GM12891 (cell line): Measurements from ENCODE around the gene PLET1.

ENCODE experiments used
- DNase-seq: peaks from one replicate; pipeline ENCODE4 v3.0.0; 2011; ENCODE audit warnings: low spot score; ENCODE audit not compliant: insufficient read length
- FAIRE-seq: peaks from 2 replicates; lab custom pipeline; 2011; peaks lifted over from hg19 to GRCh38; lab: Jason Lieb, UNC
- PAX5 ChIP-seq: IDR thresholded peaks from 2 replicates; pipeline ENCODE4 v1.6.1; 2011; ENCODE audit warnings: low read length, moderate library complexity, mild to moderate bottlenecking; ENCODE audit not compliant: insufficient read depth, severe bottlenecking
- POLR2A ChIP-seq: IDR thresholded peaks from 2 replicates; pipeline ENCODE4 v1.6.1; 2011; ENCODE audit warnings: low read depth, low read length, control low read depth
- POLR2AphosphoS5 ChIP-seq: IDR thresholded peaks from 2 replicates; pipeline ENCODE4 v1.6.1; 2011; ENCODE audit warnings: low read depth, low read length, control low read depth
- POU2F2 ChIP-seq: IDR thresholded peaks from 2 replicates; pipeline ENCODE4 v1.6.1; 2011; ENCODE audit warnings: low read depth, mild to moderate bottlenecking, control low read depth, low read length, moderate library complexity
- SPI1 ChIP-seq: IDR thresholded peaks from 2 replicates; pipeline ENCODE4 v1.6.1; 2011; ENCODE audit warnings: low read depth, low read length, control low read depth
- TAF1 ChIP-seq: IDR thresholded peaks from 2 replicates; pipeline ENCODE4 v1.6.1; 2011; ENCODE audit warnings: low read depth, low read length, control low read depth

PLET1 gene

DNA sequence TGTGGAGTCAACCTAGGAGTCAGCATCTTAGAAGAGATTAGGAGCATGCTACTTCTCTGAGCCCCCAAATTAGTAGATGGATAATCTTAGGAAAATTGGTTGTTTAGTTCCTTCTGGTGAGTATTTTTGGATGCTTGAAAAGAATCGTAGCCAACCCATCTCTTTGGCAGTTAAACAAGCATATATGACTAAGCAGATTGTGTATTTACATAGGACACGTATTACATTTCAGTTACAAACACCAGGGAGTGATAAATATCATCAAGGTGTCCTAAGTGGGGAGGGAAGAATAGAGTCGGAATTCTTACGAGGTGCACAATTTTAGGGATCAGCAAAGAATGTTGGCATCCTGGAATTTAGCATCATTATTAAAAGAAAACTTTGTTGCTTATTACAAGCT, 13.5 kb downstream of the PLET1 start:
- DNase-seq (no peak), FAIRE-seq (no peak)

DNA sequence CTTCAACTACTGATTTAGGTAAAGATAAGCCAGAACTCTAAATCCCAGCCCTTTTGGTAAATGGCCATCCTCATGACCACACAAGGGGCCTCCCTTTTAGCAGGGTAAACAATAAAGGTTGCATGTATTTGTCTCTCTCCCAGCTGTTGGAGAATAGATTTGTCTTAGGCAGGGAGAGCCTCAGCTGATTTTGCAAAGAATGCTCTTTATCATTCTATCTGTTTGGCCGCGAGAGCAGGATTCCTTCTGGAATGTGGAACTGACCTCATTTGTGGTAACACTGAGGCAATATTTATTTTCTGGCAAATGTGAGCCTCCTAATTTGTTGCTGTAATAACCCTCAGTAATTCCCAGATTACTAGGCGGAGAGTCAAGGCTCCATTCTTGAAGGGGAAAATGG, 19.2 kb downstream of the PLET1 start:
- FAIRE-seq: no peak
- TF ChIP-seq PAX5 (no peak), POU2F2 (no peak), POLR2A (no peak), POLR2AphosphoS5 (no peak), SPI1 (no peak), TAF1 (no peak)
- no peak for DNase-seq

More for the DNA sequence above, 13.5 kb downstream of the PLET1 start:
- no peak for TF ChIP-seq TAF1
- TF ChIP-seq POU2F2: no peak
- TF ChIP-seq POLR2AphosphoS5: no peak
- TF ChIP-seq PAX5: no peak
- TF ChIP-seq POLR2A: no peak
- TF ChIP-seq SPI1: no peak

DNA sequence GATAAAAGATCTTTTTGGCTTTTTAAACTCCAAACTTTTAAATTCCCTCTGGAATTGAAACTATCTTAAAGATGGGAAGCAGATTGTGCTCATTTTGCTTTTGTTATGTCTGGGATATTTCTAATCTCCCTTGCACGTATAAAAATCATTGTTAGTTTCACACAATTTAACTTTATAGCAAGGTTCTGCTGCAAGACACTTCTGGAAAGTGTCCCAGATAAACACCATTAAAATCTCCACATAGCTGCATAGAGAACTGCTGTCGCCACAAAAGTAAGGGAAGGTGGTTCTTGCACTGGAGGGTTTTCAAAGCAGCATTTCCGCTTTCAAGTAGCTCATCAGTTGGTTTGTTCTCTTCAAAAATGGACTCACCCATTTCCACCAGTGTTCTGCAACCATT, 22.6 kb downstream of the PLET1 start:
- FAIRE-seq (no peak), DNase-seq (no peak)
- TF ChIP-seq POU2F2: no peak
- TF ChIP-seq POLR2AphosphoS5: no peak
- no peak for TF ChIP-seq SPI1
- no peak for TF ChIP-seq PAX5
- TF ChIP-seq TAF1: no peak
- no peak for TF ChIP-seq POLR2A

DNA sequence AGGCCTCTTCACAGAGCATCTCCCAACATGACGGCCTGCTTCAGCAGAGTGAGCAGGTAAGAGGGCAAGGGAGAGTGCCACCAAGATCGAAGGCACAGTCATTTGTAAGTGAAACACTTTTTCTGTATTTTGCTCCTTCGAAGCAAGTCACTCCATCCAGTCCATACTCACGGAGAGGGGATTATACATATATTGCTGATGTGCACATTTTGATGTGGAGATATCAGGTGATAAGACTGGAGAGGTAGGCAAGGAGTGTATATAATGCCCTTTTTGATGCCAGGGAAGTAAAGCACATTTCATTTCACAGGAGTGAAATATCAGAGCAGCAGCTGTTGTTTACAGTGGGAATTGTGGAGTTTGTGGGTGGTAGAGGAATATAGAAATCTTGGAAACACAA, 23.2 kb downstream of the PLET1 start:
- DNase-seq (no peak), FAIRE-seq (no peak)
- TF ChIP-seq POU2F2 (no peak), POLR2AphosphoS5 (no peak), POLR2A (no peak), PAX5 (no peak), TAF1 (no peak), SPI1 (no peak)

DNA sequence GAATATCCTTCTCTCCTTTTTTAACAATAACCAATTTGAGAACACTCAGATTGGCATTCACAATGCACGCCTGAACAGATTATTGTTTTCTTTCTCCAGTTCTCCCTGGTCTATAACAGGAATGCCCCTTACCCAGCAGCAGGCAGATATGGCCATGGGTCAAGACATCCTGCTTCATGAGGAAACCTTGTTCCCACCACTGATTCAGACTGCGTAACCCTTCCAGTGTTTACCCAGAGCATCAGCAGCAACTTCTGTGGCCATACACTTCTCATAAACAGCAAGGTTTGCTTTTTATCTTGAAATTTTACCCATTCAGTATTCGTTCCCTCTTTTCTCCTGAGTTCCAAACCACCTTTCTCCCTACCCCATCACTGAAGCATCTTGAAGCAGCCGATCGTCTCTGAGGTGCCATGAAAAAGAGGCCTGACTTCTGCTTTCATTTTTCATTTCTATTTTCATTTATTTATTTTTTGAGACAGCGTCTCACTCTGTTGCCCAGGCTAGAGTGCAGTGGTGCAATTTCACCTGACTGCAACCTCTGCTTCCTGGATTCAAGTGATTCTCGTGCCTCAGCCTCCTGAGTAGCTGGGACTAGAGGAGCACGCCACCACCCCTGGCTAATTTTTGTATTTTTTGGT, 24.8 kb downstream of the PLET1 start:
- no peak for TF ChIP-seq POLR2AphosphoS5
- 0 out of 2 replicates have a peak, but pooled peaks have one; percentile 2 for TF ChIP-seq SPI1
- FAIRE-seq: peak; percentile 89

DNA sequence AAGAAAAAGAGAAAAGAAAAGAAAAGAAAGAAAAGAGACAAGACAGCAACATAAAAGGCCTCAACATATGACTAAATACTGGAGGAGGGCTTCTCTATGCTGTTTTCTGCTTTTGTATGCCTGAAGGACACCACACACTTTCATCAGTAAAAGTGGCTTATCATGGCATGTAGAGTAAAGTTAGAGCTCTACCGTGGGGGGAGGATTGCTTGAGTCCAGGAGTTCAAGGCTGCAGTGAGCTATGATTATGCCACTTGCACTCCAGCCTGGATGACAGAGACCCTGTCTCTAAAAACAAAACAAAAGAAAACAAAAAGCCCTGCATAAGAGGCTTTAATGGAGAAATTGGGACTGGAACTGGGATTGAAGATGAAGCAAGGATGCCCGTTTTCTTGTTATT, 28.7 kb downstream of the PLET1 start:
- FAIRE-seq (no peak), DNase-seq (no peak)
- TF ChIP-seq POLR2A (no peak), POLR2AphosphoS5 (no peak), SPI1 (no peak), PAX5 (no peak), POU2F2 (no peak), TAF1 (no peak)

More for the DNA sequence above, 24.8 kb downstream of the PLET1 start:
- DNase-seq: no peak

DNA sequence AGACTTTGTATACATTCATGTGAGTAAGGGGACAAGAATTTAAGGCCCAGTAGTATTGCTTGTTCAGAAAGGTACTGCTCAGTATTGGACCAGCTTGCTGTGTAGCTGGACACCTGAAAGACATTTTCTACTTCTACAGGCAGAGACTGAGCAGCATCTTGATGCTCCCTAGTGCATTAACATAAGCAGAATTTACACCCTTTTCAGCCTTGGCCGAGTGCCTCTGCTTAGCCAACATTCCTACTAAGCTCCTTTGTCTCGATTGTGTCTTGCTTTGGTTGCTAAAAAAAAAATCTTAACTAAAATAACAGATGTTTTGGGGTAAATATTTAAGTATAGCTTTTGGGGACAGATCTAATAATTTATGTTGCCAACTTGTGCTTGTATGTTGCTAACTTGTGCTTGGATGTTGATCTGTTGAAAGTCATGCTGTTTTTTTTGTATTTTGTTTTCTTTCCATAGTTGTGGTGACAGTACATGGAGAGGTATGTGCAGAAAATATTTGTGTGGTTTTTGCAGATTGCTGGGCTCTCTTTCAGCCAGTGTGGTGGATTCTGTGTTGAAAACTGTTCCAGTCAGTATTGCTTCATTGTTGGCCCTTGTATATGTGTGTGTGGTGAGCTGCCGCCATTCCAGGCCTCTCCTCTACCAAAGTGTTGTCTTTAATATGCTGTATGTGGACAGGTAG, 30.8 kb downstream of the PLET1 start:
- TF ChIP-seq PAX5 (no peak), POU2F2 (no peak)
- FAIRE-seq (no peak), DNase-seq (no peak)

DNA sequence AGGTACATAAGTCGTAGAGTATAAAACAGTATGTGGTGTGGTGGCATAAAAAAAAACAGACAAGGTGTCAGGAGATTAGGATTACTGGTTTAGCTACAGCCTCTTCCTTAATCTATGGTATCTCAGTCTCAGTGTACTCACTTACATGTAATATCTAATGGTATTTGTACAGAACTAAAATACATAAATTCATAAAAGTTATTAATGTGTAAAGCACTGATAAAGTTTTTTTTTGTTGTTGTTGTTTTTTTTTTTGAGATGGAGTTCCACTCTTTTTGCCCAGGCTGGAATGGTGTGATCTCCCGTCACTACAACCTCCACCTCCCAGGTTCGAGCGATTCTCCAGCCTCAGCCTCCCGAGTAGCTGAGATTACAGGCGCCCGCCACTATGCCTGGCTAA, 31.5 kb downstream of the PLET1 start:
- FAIRE-seq (no peak), DNase-seq (no peak)
- TF ChIP-seq POLR2A (no peak), PAX5 (no peak)

DNA sequence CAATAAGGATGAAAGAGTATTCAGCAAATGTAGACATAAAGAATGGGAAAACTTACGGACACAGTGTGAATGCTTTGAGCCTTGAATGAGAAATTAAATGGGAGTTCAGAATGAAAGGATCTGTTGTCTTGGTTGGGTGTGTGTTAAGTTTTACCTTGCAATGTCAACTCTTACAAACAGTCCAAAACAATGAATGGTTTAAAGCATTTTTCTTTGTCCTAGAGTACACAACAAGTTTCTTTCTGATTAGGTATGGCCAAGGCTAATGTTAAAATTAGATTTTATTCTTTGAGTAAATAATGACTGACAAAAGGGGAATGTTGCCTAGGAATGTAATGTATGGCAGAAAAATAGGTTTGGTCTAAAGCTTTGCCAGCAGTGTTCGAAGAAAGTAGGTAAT, 32.0 kb downstream of the PLET1 start:
- DNase-seq (no peak), FAIRE-seq (no peak)
- TF ChIP-seq POU2F2 (no peak), SPI1 (no peak), PAX5 (no peak), TAF1 (no peak), POLR2AphosphoS5 (no peak), POLR2A (no peak)

DNA sequence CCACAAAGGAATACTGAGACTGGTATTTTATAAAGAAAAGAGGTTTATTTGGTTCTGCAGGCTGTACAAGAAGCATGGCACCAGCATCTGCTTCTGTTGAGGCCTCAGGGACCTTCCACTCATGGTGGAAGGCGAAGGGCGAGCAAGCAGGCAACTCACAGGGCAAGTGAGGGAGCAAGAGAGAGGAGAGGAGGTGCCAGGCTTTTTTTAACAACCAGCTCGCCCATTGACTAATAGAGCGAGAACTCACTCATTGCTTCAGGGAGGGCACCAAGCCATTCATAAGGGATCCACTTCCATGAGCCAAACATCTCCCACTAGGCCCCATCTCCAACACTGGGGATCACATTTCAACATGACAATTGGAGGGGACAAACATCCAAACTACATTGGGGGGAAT, 33.2 kb downstream of the PLET1 start:
- no peak for FAIRE-seq
- TF ChIP-seq POLR2A (no peak), TAF1 (no peak), SPI1 (no peak), PAX5 (no peak)
- DNase-seq: no peak

DNA sequence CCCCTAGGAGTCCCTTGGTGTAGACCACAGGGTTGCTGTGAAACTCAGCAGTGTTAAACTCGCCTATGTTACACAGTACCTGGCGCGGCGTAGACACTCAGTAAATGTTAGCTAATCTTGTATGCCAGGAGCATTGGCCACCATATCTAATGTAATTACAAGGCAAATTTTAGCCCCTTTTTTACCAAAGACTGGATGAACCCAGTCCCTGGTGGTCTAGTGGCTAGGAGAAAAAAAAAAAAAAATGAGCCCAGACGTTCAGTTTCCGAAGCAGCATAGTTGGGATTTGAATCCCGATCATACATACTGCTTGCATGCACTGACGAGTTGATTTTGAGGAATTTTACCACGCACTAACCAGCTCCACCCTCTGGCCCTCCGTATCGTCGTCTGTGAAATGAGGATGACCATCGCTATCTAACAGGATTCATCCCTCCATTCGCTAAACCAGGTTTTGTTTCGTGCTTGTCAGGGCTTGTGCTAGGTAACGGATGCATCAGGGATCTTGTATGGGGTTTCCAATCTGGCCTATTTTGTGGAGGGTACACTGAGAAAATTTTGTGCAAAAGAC, 33.7 kb downstream of the PLET1 start:
- TF ChIP-seq SPI1 (no peak), POLR2AphosphoS5 (no peak), PAX5 (no peak), POU2F2 (no peak), TAF1 (no peak), POLR2A (no peak)
- DNase-seq (no peak), FAIRE-seq (no peak)
